Natural killer cell (primary cell): ENCODE data around the gene ADAD1. TPM values are rescaled to one million over a fixed set of nuclear protein-coding genes. Genes with fewer than 3 reads are reported as not detected.

Source experiments
- ATAC-seq, 3 donors: fragments of 150-1000 bp in 2 of 3; fragments of 200-7000 bp in 1 of 3; cut with Tn5 transposase; 1 replicate in 1 of 3; 2 replicates in 2 of 3; pipeline ENCODE4 v1.10.0; 2021; ENCODE audit warnings: mild to moderate bottlenecking in 2 of 3, moderate library complexity in 2 of 3
- DNase-seq, 2 donors: peaks; one replicate each; pipeline versions ENCODE4 v3.0.0 to v3.0.0-alpha.2; 2013 to 2021; ENCODE audit warnings: mixed read lengths in 1 of 2
- H3K27ac ChIP-seq: one replicate; pipeline ENCODE4 v1.5.1; 2013; ENCODE audit warnings: mild to moderate bottlenecking, low read length
- H3K27me3 ChIP-seq: one replicate; pipeline ENCODE4 v1.6.1; 2013; ENCODE audit warnings: low read length; ENCODE audit not compliant: control insufficient read depth, insufficient read depth
- H3K36me3 ChIP-seq: one replicate; pipeline ENCODE4 v1.6.1; 2013; ENCODE audit warnings: low read length; ENCODE audit not compliant: control insufficient read depth, insufficient read depth
- H3K4me1 ChIP-seq: one replicate; pipeline ENCODE4 v1.6.1; 2013; ENCODE audit warnings: low read length; ENCODE audit not compliant: control insufficient read depth, insufficient read depth
- H3K4me3 ChIP-seq: one replicate; pipeline ENCODE4 v1.5.1; 2013; ENCODE audit warnings: low read length
- H3K9me3 ChIP-seq: one replicate; pipeline ENCODE4 v1.6.1; 2013; ENCODE audit warnings: low read length; ENCODE audit not compliant: control insufficient read depth, insufficient read depth
- H3K27ac Mint-ChIP-seq, 2 donors: one replicate each; pipeline ENCODE4 v1.8.0; 2022; ENCODE audit warnings: mild to moderate bottlenecking in 2 of 2, mixed read lengths in 2 of 2, moderate library complexity in 1 of 2
- H3K27me3 Mint-ChIP-seq, 2 donors: one replicate each; pipeline ENCODE4 v1.8.0; 2022; ENCODE audit warnings: low read depth in 2 of 2, mixed read lengths in 2 of 2
- H3K36me3 Mint-ChIP-seq: one replicate; pipeline ENCODE4 v1.8.0; 2022; ENCODE audit warnings: mixed read lengths
- H3K4me1 Mint-ChIP-seq, 2 donors: one replicate each; pipeline ENCODE4 v1.8.0; 2022; ENCODE audit warnings: mixed read lengths in 2 of 2
- H3K4me3 Mint-ChIP-seq: one replicate; pipeline ENCODE4 v1.8.0; 2022; ENCODE audit warnings: mild to moderate bottlenecking, moderate library complexity, mixed read lengths
- H3K9me3 Mint-ChIP-seq, 2 donors: one replicate each; pipeline ENCODE4 v1.8.0; 2022; ENCODE audit warnings: mixed read lengths in 2 of 2
- WGBS: methylation state at CpG from one replicate; pipeline ENCODE4 v1.1.7; 2013; ENCODE audit warnings: missing lambda C conversion rate; ENCODE audit not compliant: insufficient coverage; 5-methylcytosine and 5-hydroxymethylcytosine counted together
- intact Hi-C: fragments of 100-400 bp; cut with micrococcal nuclease; formaldehyde crosslinking; loops from one replicate; pipeline ENCODE4 v1.14.2; 2022
- total RNA-seq, 4 donors: library from RNA; stranded (reverse); fragments of 120-200 nt in 1 of 4; gene quantifications; one replicate each; pipeline versions ENCODE4 v1.2.3 to v1.2.4, GENCODE V29; 2013 to 2022
- TF ChIP-seq, protein P1 (sequence below): fragments of 200-600 bp; IDR thresholded peaks from one replicate; pipeline ENCODE4 v1.8.0; 2022; ENCODE audit warnings: antibody characterized with exemption

ADAD1 gene
- not detected for total RNA-seq
- not detected for total RNA-seq (2013)

DNA sequence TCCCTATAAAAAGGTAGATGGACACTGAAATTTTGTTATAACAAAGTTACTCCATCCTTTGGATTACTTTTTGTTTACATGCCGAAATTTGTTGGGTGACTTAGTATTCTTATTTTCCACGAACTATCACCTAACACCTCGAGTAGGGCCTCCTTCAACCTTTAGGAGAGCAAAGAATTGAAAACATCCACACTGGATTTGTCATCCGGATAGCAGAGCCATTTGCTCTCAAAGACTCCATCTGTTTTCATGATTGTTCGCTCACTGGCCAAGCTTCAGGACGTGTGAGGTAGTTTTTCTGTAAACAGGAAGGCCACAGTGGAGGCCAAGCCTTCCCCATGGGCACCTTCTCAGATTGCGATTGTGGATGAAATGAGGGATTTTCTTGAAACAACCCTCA lies at the start of gene ADAD1:
TSS of gene ADAD1 (plus strand) at position 301 of the 400 bp plus-strand sequence. CDS start 1,059 bp downstream, outside the sequence.
- TF ChIP-seq, protein P1, sequence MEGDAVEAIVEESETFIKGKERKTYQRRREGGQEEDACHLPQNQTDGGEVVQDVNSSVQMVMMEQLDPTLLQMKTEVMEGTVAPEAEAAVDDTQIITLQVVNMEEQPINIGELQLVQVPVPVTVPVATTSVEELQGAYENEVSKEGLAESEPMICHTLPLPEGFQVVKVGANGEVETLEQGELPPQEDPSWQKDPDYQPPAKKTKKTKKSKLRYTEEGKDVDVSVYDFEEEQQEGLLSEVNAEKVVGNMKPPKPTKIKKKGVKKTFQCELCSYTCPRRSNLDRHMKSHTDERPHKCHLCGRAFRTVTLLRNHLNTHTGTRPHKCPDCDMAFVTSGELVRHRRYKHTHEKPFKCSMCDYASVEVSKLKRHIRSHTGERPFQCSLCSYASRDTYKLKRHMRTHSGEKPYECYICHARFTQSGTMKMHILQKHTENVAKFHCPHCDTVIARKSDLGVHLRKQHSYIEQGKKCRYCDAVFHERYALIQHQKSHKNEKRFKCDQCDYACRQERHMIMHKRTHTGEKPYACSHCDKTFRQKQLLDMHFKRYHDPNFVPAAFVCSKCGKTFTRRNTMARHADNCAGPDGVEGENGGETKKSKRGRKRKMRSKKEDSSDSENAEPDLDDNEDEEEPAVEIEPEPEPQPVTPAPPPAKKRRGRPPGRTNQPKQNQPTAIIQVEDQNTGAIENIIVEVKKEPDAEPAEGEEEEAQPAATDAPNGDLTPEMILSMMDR, result no peak
- Histone ChIP-seq H3K27ac (no peak within 1 kb of the TSS), H3K27me3 (no peaks in the 10 kb centered on the region), H3K4me3 (no peak within 1 kb of the TSS), H3K4me1 (no peaks in the 10 kb centered on the region), H3K9me3 (no peaks in the 10 kb centered on the region), H3K36me3 (no peaks in the 10 kb centered on the region)
- H3K4me3 Mint-ChIP-seq, result no peak within 1 kb of the TSS
- H3K27ac Mint-ChIP-seq, result no peak within 1 kb of the TSS
- H3K27me3 Mint-ChIP-seq, result peaks cover 0 to 9% of the 10 kb centered on the region in 2 donors
- DNase-seq (no peak), ATAC-seq (no peak)
- H3K9me3 Mint-ChIP-seq, result no peaks in the 10 kb centered on the region
- no peaks in the 10 kb centered on the region for H3K4me1 Mint-ChIP-seq
- no peaks in the 10 kb centered on the region for H3K36me3 Mint-ChIP-seq
- intact Hi-C loops, result no loop called here
- WGBS, result 95% methylated on average over 7 of the region's 7 CpGs

DNA sequence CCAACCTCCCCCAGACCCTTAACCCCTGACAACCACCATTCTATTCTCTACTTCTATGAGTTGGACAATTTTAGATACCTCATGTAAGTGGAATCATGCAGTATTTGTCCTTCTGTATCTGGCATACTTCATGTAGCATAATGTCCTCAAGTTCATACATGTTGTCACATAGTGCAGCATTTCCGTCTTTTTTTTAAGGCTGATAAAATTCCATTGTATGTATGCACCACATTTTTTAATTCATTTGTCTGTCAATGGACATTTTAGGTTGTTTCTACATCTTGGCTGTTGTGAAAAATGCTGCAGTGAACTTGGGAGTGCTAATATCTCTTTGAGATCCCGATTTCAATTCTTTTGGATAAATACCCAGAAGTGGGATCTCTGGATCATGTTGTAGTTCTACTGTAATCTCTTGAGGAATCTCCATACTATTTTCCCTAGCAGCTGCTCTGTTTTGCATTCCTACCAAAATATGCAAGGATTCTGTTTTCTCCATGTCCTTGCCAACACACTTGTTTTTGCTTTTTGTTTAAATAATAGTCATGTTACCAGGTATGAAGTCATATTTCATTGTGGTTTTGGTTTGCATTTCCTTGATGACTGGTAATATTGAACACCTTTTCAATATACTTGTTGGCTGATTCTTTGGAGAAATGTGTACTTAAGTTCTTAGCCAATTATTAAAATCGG lies 48.8 kb upstream of the ADAD1 start:
- intact Hi-C loops, result no loop called here
- Histone ChIP-seq H3K9me3 (no peaks in the 10 kb centered on the region), H3K4me1 (no peaks in the 10 kb centered on the region), H3K27me3 (no peaks in the 10 kb centered on the region), H3K36me3 (peaks cover 70% of the 10 kb centered on the region), H3K4me3 (no peak overlapping the region), H3K27ac (no peak overlapping the region)
- Mint-ChIP-seq H3K9me3 (no peaks in the 10 kb centered on the region), H3K4me1 (no peaks in the 10 kb centered on the region), H3K27me3 (no peaks in the 10 kb centered on the region), H3K36me3 (peaks cover 5% of the 10 kb centered on the region), H3K4me3 (no peak overlapping the region), H3K27ac (no peak overlapping the region)
- no peak for DNase-seq
- TF ChIP-seq, protein P1, result no peak
- 92% methylated on average over 2 of the region's 3 CpGs for WGBS
- no peak for ATAC-seq

DNA sequence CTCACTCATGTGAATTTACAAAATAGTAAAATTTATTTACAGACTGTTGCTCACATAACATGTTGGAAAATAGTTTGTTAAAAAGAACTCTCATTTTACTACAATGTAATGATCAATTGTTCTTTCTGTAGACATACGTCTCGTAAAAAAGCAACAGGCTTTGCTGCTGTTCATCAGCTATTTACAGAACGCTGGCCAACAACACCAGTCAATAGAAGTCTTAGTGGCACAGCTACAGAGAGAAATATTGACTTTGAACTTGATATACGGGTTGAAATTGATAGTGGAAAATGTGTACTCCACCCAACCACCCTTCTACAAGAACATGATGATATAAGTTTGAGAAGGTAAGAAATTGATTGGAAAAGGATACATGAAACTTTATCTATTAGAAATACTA lies 47.6 kb upstream of the ADAD1 start:
- Histone ChIP-seq H3K27ac (no peak overlapping the region), H3K9me3 (no peaks in the 10 kb centered on the region), H3K4me1 (no peaks in the 10 kb centered on the region), H3K36me3 (peaks cover 72% of the 10 kb centered on the region), H3K4me3 (no peak overlapping the region), H3K27me3 (no peaks in the 10 kb centered on the region)
- Mint-ChIP-seq H3K4me3 (no peak overlapping the region), H3K27ac (no peak overlapping the region), H3K4me1 (no peaks in the 10 kb centered on the region), H3K9me3 (no peaks in the 10 kb centered on the region), H3K36me3 (peaks cover 6% of the 10 kb centered on the region), H3K27me3 (no peaks in the 10 kb centered on the region)
- WGBS, result 95% methylated on average over 3 of the region's 4 CpGs
- TF ChIP-seq, protein P1, result no peak
- no peak for DNase-seq
- intact Hi-C loops, result no loop called here
- ATAC-seq, result no peak

DNA sequence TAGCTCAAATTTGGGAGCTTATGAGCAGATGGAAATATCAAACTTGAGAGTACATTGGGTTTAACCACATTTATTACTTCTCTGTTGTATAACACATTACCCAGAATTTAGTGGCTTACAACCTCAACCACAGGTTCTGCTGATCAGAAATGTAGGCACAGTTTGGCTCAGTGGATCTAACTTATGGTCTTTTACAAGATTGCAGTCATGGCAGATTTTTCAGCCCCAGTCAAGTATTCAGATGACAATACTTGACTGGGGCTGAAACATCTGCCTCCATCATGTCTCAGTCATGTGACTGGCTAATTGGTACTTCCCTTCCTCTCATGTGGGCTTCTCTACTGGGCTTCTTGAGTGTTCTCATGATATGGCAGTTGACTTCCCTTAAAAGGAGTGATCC lies 44.0 kb upstream of the ADAD1 start:
- Histone ChIP-seq H3K27me3 (no peaks in the 10 kb centered on the region), H3K4me1 (no peaks in the 10 kb centered on the region), H3K36me3 (peaks cover 78% of the 10 kb centered on the region), H3K4me3 (no peak overlapping the region), H3K27ac (no peak overlapping the region), H3K9me3 (no peaks in the 10 kb centered on the region)
- no peak for DNase-seq
- H3K4me3 Mint-ChIP-seq, result no peak overlapping the region
- TF ChIP-seq, protein P1, result no peak
- no peaks in the 10 kb centered on the region for H3K9me3 Mint-ChIP-seq
- ATAC-seq, result no peak
- intact Hi-C loops, result no loop called here
- no peaks in the 10 kb centered on the region for H3K27me3 Mint-ChIP-seq
- H3K4me1 Mint-ChIP-seq, result no peaks in the 10 kb centered on the region
- peaks cover 13% of the 10 kb centered on the region for H3K36me3 Mint-ChIP-seq
- H3K27ac Mint-ChIP-seq, result no peak overlapping the region
